Measurements from ENCODE around the gene EDRF1. TPM values are rescaled to one million over a fixed set of nuclear protein-coding genes. Genes with fewer than 3 reads are reported as not detected.

EDRF1 gene
- total RNA-seq, 4 donors from 2014 or later: 10.9 to 56.4 (median 18.6) TPM

- DNase-seq (ENCODE audit: low spot score in 2 of 2): no peak
- Histone ChIP-seq H3K4me3 (no peak overlapping the region), H3K9me3 (no peaks in the 10 kb centered on the region), H3K4me1 (no peaks in the 10 kb centered on the region), H3K27me3 (peaks cover 3% of the 10 kb centered on the region), H3K27ac (no peak overlapping the region), H3K36me3 (no peaks in the 10 kb centered on the region)
- TF ChIP-seq POLR2A (IDR thresholded peaks at IDR 0.05): no peak
- no peak for TF ChIP-seq EP300 (IDR thresholded peaks at IDR 0.05)
- TF ChIP-seq POLR2AphosphoS5 (IDR thresholded peaks at IDR 0.05): no peak
- TF ChIP-seq CTCF (IDR thresholded peaks at IDR 0.05): no peak
- 91% methylated on average over 20 of the region's 32 CpGs for WGBS
Observed at GRCh38 chr10:125774581-125775191, 55.2 kb downstream of the EDRF1 start.

- WGBS: 88% methylated on average over 9 of the region's 26 CpGs
- no peak within 1 kb of the TSS for H3K4me3 ChIP-seq
- no peak for DNase-seq (ENCODE audit: low spot score in 2 of 2)
- no peak within 1 kb of the TSS for H3K27ac ChIP-seq
- no peaks in the 10 kb centered on the region for H3K36me3 ChIP-seq
- H3K9me3 ChIP-seq: no peaks in the 10 kb centered on the region
- H3K27me3 ChIP-seq: peaks cover 3% of the 10 kb centered on the region
- H3K4me1 ChIP-seq: no peaks in the 10 kb centered on the region
- TF ChIP-seq CTCF (IDR thresholded peaks at IDR 0.05): no peak
- no peak for TF ChIP-seq POLR2AphosphoS5 (IDR thresholded peaks at IDR 0.05)
- TF ChIP-seq EP300 (IDR thresholded peaks at IDR 0.05): no peak
- TF ChIP-seq POLR2A (IDR thresholded peaks at IDR 0.05): no peak
Observed at GRCh38 chr10:125775491-125776106, 56.1 kb downstream of the EDRF1 start, which contains the start of gene MMP21. MMP21 (minus strand) TSS chr10:125775821; CDS start chr10:125775821, 0 bp downstream.

- WGBS: 86% methylated on average over 9 of the region's 9 CpGs
- no peak for TF ChIP-seq EP300 (IDR thresholded peaks at IDR 0.05)
- TF ChIP-seq CTCF (IDR thresholded peaks at IDR 0.05): no peak
- TF ChIP-seq POLR2A (IDR thresholded peaks at IDR 0.05): no peak
- TF ChIP-seq POLR2AphosphoS5 (IDR thresholded peaks at IDR 0.05): no peak
- Histone ChIP-seq H3K27me3 (peaks cover 3% of the 10 kb centered on the region), H3K4me3 (no peak overlapping the region), H3K27ac (no peak overlapping the region), H3K9me3 (no peaks in the 10 kb centered on the region), H3K4me1 (no peaks in the 10 kb centered on the region), H3K36me3 (no peaks in the 10 kb centered on the region)
- no peak for DNase-seq (ENCODE audit: low spot score in 2 of 2)
Observed at GRCh38 chr10:125777806-125778205, 58.3 kb downstream of the EDRF1 start.

GRCh38 chr10:125778556-125778955 lies 59.0 kb downstream of the EDRF1 start:
- 76% methylated on average over 5 of the region's 5 CpGs for WGBS
- DNase-seq (ENCODE audit: low spot score in 2 of 2): no peak
- H3K27me3 ChIP-seq: peaks cover 3% of the 10 kb centered on the region
- H3K27ac ChIP-seq: no peak overlapping the region
- H3K4me3 ChIP-seq: no peak overlapping the region
- no peaks in the 10 kb centered on the region for H3K36me3 ChIP-seq
- no peak for TF ChIP-seq CTCF (IDR thresholded peaks at IDR 0.05)
- TF ChIP-seq POLR2AphosphoS5 (IDR thresholded peaks at IDR 0.05): no peak
- TF ChIP-seq EP300 (IDR thresholded peaks at IDR 0.05): no peak
- no peak for TF ChIP-seq POLR2A (IDR thresholded peaks at IDR 0.05)
- no peaks in the 10 kb centered on the region for H3K4me1 ChIP-seq
- H3K9me3 ChIP-seq: no peaks in the 10 kb centered on the region

Data from suprapubic skin (tissue), 4 donors.